Hepatocyte (in vitro differentiated cells): ENCODE data around the gene BMAL1. TPM values are rescaled to one million over a fixed set of nuclear protein-coding genes. Genes with fewer than 3 reads are reported as not detected.

ENCODE experiments used
- DNase-seq: peaks from one replicate; pipeline ENCODE4 v3.0.0-alpha.2; 2016; ENCODE audit warnings: low spot score
- H2AFZ ChIP-seq: fragments of 200-600 bp; sonication (generic); 2 replicates; pipeline ENCODE4 v1.6.0; 2016; ENCODE audit warnings: antibody characterized with exemption, mild to moderate bottlenecking
- H3K27ac ChIP-seq: fragments of 200-600 bp; sonication (generic); 2 replicates; pipeline ENCODE4 v1.5.1; 2016; ENCODE audit warnings: mild to moderate bottlenecking
- H3K27me3 ChIP-seq: fragments of 200-600 bp; sonication (generic); 2 replicates; pipeline ENCODE4 v1.6.1; 2016
- H3K36me3 ChIP-seq: fragments of 200-600 bp; sonication (generic); replicated peaks from 2 replicates; pipeline ENCODE4 v1.5.1; 2016; ENCODE audit warnings: low read depth; ENCODE audit not compliant: insufficient read depth
- H3K4me1 ChIP-seq: fragments of 200-600 bp; sonication (generic); 2 replicates; pipeline ENCODE4 v1.5.1; 2016; ENCODE audit warnings: mild to moderate bottlenecking, moderate library complexity; ENCODE audit not compliant: insufficient read depth
- H3K4me2 ChIP-seq: fragments of 200-600 bp; sonication (generic); 2 replicates; pipeline ENCODE4 v1.6.0; 2016
- H3K4me3 ChIP-seq: fragments of 200-600 bp; sonication (generic); 2 replicates; pipeline ENCODE4 v1.5.1; 2016; ENCODE audit warnings: mild to moderate bottlenecking
- H3K79me2 ChIP-seq: fragments of 200-600 bp; sonication (generic); 2 replicates; pipeline ENCODE4 v1.6.0; 2017; ENCODE audit warnings: mild to moderate bottlenecking
- H3K9me2 ChIP-seq: fragments of 200-600 bp; sonication (generic); replicated peaks from 2 replicates; pipeline ENCODE4 v1.6.0; 2017; ENCODE audit warnings: mild to moderate bottlenecking; ENCODE audit not compliant: insufficient read depth
- H3K9me3 ChIP-seq: fragments of 200-600 bp; sonication (generic); 2 replicates; pipeline ENCODE4 v1.5.1; 2016; ENCODE audit warnings: low read depth, mild to moderate bottlenecking
- H4K20me1 ChIP-seq: fragments of 200-600 bp; sonication (generic); 2 replicates; pipeline ENCODE4 v1.6.0; 2016; ENCODE audit warnings: mild to moderate bottlenecking; ENCODE audit not compliant: insufficient read depth, poor library complexity, severe bottlenecking
- CTCF ChIP-seq: fragments of 200-600 bp; sonication (generic); IDR thresholded peaks from 2 replicates; pipeline ENCODE4 v1.5.1; 2016; ENCODE audit warnings: antibody characterized with exemption, mild to moderate bottlenecking; ENCODE audit not compliant: poor library complexity
- EZH2 ChIP-seq: fragments of 200-600 bp; sonication (generic); IDR thresholded peaks from 2 replicates; pipeline ENCODE4 v1.6.1; 2016; ENCODE audit warnings: antibody characterized with exemption, mild to moderate bottlenecking, borderline replicate concordance
- EZH2phosphoT487 ChIP-seq: fragments of 200-600 bp; sonication (generic); IDR thresholded peaks from one replicate; pipeline ENCODE4 v1.6.1; 2018; ENCODE audit warnings: antibody characterized with exemption, mild to moderate bottlenecking, low read depth, moderate library complexity; ENCODE audit not compliant: unreplicated experiment, severe bottlenecking
- WGBS: methylation state at CpG from one replicate; pipeline ENCODE4 v1.1.6; 2016; ENCODE audit warnings: low lambda C conversion rate; ENCODE audit errors: missing lambda C conversion rate; 5-methylcytosine and 5-hydroxymethylcytosine counted together
- polyA plus RNA-seq: library from polyadenylated mRNA; unstranded; fragments of >200 nt; fragmentation: Nextera tagmentation; extraction: Ambion mirVana; gene quantifications from 2 replicates; pipeline ENCODE4 v1.2.1, GENCODE V29; 2016
- total RNA-seq: library from RNA; depleted of rRNA; stranded (reverse); fragments of >200 nt; gene quantifications from 2 replicates; pipeline ENCODE4 v1.2.3, GENCODE V29; 2014

BMAL1 gene
- total and polyA plus RNA-seq, 2 experiments from 2014 or later, result 8.7 to 12.7 TPM

- Histone ChIP-seq H3K27ac (no peak overlapping the region), H3K4me2 (no peak overlapping the region), H4K20me1 (no peaks in the 10 kb centered on the region), H3K4me1 (no peaks in the 10 kb centered on the region), H3K4me3 (no peak overlapping the region), H3K9me2 (no peaks in the 10 kb centered on the region), H3K27me3 (no peaks in the 10 kb centered on the region), H3K79me2 (no peaks in the 10 kb centered on the region), H2AFZ (no peak overlapping the region), H3K9me3 (no peaks in the 10 kb centered on the region), H3K36me3 (no peaks in the 10 kb centered on the region)
- no peak for DNase-seq
- WGBS, result 85% methylated on average over 3 of the region's 3 CpGs
- no peak for TF ChIP-seq EZH2
- no peak for TF ChIP-seq CTCF
- no peak for TF ChIP-seq EZH2phosphoT487
These were observed 43.1 kb downstream of the BMAL1 start for GRCh38 chr11:13320688-13321087.

DNA sequence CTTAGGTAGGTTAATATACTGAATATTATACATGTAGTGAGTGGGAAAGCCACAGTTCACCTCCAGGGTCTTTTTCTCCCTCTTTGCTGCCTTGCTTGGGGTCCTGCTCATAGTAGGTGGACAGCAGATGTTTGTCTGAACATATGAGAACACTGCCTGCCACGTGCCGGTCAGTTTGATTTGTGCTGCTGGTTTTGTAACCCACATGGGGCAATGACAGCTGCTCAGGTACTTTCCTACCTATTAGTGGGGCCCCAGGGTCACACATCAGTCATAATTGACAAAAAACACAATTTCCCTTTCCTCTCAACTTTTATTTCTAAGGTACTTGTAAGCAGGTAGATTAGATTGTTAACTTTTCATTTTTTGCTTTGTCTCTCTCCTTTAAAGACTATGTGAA, 43.8 kb downstream of the BMAL1 start:
- WGBS, result 95% methylated on average over 2 of the region's 2 CpGs

GRCh38 chr11:13324141-13324540, 46.6 kb downstream of the BMAL1 start:
- H2AFZ ChIP-seq, result no peak overlapping the region
- no peaks in the 10 kb centered on the region for H4K20me1 ChIP-seq
- no peaks in the 10 kb centered on the region for H3K9me2 ChIP-seq
- no peaks in the 10 kb centered on the region for H3K9me3 ChIP-seq
- no peaks in the 10 kb centered on the region for H3K4me1 ChIP-seq
- H3K79me2 ChIP-seq, result no peaks in the 10 kb centered on the region
- H3K4me2 ChIP-seq, result no peak overlapping the region
- 88% methylated on average over 8 of the region's 8 CpGs for WGBS
- H3K36me3 ChIP-seq, result no peaks in the 10 kb centered on the region
- TF ChIP-seq EZH2phosphoT487 (no peak), EZH2 (no peak), CTCF (no peak)
- no peak for DNase-seq
- no peaks in the 10 kb centered on the region for H3K27me3 ChIP-seq
- H3K4me3 ChIP-seq, result no peak overlapping the region
- H3K27ac ChIP-seq, result no peak overlapping the region

More for the DNA sequence above, 43.8 kb downstream of the BMAL1 start:
- Histone ChIP-seq H3K79me2 (no peaks in the 10 kb centered on the region), H3K27ac (no peak overlapping the region), H4K20me1 (no peaks in the 10 kb centered on the region), H3K4me2 (no peak overlapping the region), H2AFZ (no peak overlapping the region), H3K4me1 (no peaks in the 10 kb centered on the region), H3K36me3 (no peaks in the 10 kb centered on the region), H3K9me3 (no peaks in the 10 kb centered on the region), H3K4me3 (no peak overlapping the region), H3K27me3 (no peaks in the 10 kb centered on the region), H3K9me2 (no peaks in the 10 kb centered on the region)
- no peak for DNase-seq
- TF ChIP-seq EZH2phosphoT487 (no peak), CTCF (no peak), EZH2 (no peak)

DNA sequence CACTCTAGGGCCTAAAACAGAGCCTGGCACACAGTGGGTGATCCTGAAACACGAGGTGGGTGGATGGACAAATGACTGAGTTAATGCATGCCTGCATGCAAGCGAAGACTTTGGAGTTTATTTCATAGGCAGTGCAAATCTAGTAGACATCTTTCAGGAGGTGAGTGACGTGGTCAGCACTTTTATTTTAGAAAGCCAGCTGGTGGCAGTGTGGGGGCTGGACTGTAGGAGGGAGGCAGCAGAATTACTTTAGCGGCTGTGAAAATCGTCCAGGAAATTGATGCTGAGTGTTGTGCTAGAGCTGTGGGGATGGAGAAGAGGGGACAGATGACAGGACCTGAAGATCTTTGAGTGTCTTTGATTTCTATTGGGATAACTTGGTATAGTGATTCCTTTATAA, 47.1 kb downstream of the BMAL1 start:
- Histone ChIP-seq H3K36me3 (no peaks in the 10 kb centered on the region), H3K27me3 (no peaks in the 10 kb centered on the region), H3K27ac (no peak overlapping the region), H3K79me2 (no peaks in the 10 kb centered on the region), H3K9me2 (no peaks in the 10 kb centered on the region), H4K20me1 (no peaks in the 10 kb centered on the region), H3K9me3 (no peaks in the 10 kb centered on the region), H3K4me1 (no peaks in the 10 kb centered on the region), H3K4me3 (no peak overlapping the region), H2AFZ (no peak overlapping the region), H3K4me2 (no peak overlapping the region)
- DNase-seq, result no peak
- 81% methylated on average over 5 of the region's 5 CpGs for WGBS
- TF ChIP-seq CTCF, result no peak
- no peak for TF ChIP-seq EZH2
- TF ChIP-seq EZH2phosphoT487, result no peak
